ENCODE data around the gene WDR74.

- TF ChIP-seq CTCF (IDR thresholded peaks at IDR 0.05), result no peak
- TF ChIP-seq POLR2A (IDR thresholded peaks at IDR 0.05; ENCODE audit: low read depth), result no peak
- no peak for TF ChIP-seq POLR2AphosphoS5 (IDR thresholded peaks at IDR 0.05)
Observed at GRCh38 chr11:62888406-62888805, 49.0 kb upstream of the WDR74 start.
